GM12878 (cell line): Measurements from ENCODE around the gene TRAF3. TPM values are rescaled to one million over a fixed set of nuclear protein-coding genes. Genes with fewer than 3 reads are reported as not detected.

Source experiments
- BACH1 ChIP-seq: fragments of 450-650 bp; IDR thresholded peaks from 2 replicates; pipeline ENCODE4 v1.6.1; 2017; ENCODE audit warnings: mild to moderate bottlenecking, borderline replicate concordance
- HCFC1 ChIP-seq: fragments of 150-350 bp; IDR thresholded peaks from 2 replicates; pipeline ENCODE4 v1.6.1; 2014; ENCODE audit warnings: low read length
- HDAC6 ChIP-seq: fragments of 200-600 bp; sonication (generic); IDR thresholded peaks from one replicate; pipeline ENCODE4 v1.8.0; 2017; ENCODE audit warnings: antibody characterized with exemption; ENCODE audit not compliant: unreplicated experiment
- ZBTB11 ChIP-seq: fragments of 450-650 bp; formaldehyde crosslinking; IDR thresholded peaks from 2 replicates; pipeline ENCODE4 v1.5.0; 2022; ENCODE audit warnings: mild to moderate bottlenecking, missing genetic modification characterization
- polyA plus RNA-seq, 11 experiments: library from polyadenylated mRNA; depleted of rRNA in 4 of 11; unstranded in 6 of 11; stranded (reverse) in 5 of 11; fragments of >200 nt; fragmentation: Nextera tagmentation in 4 of 11; fragmentation: Illumina TruSeq in 1 of 11; extraction: Ambion mirVana in 4 of 11; extraction: Trizol in 1 of 11; gene quantifications; 1 replicate in 1 of 11; 2 replicates in 10 of 11; pipeline versions ENCODE4 v1.2.1 to v1.2.3, GENCODE V29; 2011 to 2016; ENCODE audit warnings: inconsistent platforms in 2 of 11, missing spikeins in 2 of 11, low read depth in 1 of 11
- total RNA-seq, 4 experiments: library from RNA; depleted of rRNA in 3 of 4; stranded (reverse); fragments of >200 nt in 3 of 4; fragmentation: Illumina TruSeq in 1 of 4; extraction: Trizol in 1 of 4; gene quantifications; 2 replicates each; pipeline versions ENCODE4 v1.2.1 to v1.2.3, GENCODE V29; 2013 to 2021
- TF ChIP-seq, protein P1 (sequence below): fragments of 450-650 bp; IDR thresholded peaks from 2 replicates; pipeline ENCODE4 v1.6.1; 2017; ENCODE audit warnings: borderline replicate concordance
- TF ChIP-seq, protein P2 (sequence below): fragments of 450-650 bp; formaldehyde crosslinking; IDR thresholded peaks from 2 replicates; pipeline ENCODE4 v1.4.0; 2020; ENCODE audit warnings: mild to moderate bottlenecking, moderate library complexity
- TF ChIP-seq, protein P3 (sequence below): IDR thresholded peaks from 2 replicates; pipeline ENCODE4 v1.6.1; 2012; ENCODE audit warnings: mild to moderate bottlenecking, low read depth, low read length

TRAF3 gene
- total and polyA plus RNA-seq, 10 of the 15 experiments (the other 5 are each of a cell fraction or from before 2014, with no cell fraction given), result 3.0 to 70.1 (median 36.5) TPM

DNA sequence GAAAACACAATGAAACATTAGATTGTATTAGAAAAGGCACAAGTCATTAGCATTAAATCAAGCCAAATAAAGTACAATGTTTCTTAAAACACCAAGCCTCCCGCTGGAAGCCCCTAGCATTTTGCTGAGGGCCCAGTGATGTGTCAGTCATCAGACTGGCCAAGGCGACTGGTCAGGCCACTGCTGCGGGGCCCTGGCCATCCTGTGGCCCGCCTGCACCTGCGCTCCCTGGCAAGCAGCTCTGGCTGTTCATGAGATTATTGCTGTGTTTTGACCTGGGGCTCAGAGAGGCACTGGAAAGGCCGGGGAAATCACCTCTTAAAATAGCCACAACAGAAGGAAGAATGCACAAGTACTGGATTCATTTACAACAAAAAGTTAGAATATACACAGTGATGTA lies 121.0 kb downstream of the TRAF3 start (continued):
- TF ChIP-seq, protein P1, sequence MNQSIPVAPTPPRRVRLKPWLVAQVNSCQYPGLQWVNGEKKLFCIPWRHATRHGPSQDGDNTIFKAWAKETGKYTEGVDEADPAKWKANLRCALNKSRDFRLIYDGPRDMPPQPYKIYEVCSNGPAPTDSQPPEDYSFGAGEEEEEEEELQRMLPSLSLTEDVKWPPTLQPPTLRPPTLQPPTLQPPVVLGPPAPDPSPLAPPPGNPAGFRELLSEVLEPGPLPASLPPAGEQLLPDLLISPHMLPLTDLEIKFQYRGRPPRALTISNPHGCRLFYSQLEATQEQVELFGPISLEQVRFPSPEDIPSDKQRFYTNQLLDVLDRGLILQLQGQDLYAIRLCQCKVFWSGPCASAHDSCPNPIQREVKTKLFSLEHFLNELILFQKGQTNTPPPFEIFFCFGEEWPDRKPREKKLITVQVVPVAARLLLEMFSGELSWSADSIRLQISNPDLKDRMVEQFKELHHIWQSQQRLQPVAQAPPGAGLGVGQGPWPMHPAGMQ, result no peak
- TF ChIP-seq, protein P2, sequence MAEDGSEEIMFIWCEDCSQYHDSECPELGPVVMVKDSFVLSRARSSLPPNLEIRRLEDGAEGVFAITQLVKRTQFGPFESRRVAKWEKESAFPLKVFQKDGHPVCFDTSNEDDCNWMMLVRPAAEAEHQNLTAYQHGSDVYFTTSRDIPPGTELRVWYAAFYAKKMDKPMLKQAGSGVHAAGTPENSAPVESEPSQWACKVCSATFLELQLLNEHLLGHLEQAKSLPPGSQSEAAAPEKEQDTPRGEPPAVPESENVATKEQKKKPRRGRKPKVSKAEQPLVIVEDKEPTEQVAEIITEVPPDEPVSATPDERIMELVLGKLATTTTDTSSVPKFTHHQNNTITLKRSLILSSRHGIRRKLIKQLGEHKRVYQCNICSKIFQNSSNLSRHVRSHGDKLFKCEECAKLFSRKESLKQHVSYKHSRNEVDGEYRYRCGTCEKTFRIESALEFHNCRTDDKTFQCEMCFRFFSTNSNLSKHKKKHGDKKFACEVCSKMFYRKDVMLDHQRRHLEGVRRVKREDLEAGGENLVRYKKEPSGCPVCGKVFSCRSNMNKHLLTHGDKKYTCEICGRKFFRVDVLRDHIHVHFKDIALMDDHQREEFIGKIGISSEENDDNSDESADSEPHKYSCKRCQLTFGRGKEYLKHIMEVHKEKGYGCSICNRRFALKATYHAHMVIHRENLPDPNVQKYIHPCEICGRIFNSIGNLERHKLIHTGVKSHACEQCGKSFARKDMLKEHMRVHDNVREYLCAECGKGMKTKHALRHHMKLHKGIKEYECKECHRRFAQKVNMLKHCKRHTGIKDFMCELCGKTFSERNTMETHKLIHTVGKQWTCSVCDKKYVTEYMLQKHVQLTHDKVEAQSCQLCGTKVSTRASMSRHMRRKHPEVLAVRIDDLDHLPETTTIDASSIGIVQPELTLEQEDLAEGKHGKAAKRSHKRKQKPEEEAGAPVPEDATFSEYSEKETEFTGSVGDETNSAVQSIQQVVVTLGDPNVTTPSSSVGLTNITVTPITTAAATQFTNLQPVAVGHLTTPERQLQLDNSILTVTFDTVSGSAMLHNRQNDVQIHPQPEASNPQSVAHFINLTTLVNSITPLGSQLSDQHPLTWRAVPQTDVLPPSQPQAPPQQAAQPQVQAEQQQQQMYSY, result no peak
- TF ChIP-seq ZBTB11 (CRISPR knock-in tag) (no peak), BACH1 (no peak), HDAC6 (no peak), HCFC1 (no peak)
- TF ChIP-seq, protein P3, sequence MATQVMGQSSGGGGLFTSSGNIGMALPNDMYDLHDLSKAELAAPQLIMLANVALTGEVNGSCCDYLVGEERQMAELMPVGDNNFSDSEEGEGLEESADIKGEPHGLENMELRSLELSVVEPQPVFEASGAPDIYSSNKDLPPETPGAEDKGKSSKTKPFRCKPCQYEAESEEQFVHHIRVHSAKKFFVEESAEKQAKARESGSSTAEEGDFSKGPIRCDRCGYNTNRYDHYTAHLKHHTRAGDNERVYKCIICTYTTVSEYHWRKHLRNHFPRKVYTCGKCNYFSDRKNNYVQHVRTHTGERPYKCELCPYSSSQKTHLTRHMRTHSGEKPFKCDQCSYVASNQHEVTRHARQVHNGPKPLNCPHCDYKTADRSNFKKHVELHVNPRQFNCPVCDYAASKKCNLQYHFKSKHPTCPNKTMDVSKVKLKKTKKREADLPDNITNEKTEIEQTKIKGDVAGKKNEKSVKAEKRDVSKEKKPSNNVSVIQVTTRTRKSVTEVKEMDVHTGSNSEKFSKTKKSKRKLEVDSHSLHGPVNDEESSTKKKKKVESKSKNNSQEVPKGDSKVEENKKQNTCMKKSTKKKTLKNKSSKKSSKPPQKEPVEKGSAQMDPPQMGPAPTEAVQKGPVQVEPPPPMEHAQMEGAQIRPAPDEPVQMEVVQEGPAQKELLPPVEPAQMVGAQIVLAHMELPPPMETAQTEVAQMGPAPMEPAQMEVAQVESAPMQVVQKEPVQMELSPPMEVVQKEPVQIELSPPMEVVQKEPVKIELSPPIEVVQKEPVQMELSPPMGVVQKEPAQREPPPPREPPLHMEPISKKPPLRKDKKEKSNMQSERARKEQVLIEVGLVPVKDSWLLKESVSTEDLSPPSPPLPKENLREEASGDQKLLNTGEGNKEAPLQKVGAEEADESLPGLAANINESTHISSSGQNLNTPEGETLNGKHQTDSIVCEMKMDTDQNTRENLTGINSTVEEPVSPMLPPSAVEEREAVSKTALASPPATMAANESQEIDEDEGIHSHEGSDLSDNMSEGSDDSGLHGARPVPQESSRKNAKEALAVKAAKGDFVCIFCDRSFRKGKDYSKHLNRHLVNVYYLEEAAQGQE, result no peak
- TF ChIP-seq, all 136 proteins: peak for 0
